Retinal pigment epithelial cell (primary cell): ENCODE data around the gene BANP.

ENCODE experiments used
- DNase-seq: peaks from one replicate; pipeline ENCODE4 v3.0.0-alpha.2; 2010; ENCODE audit warnings: low read depth
- H3K4me3 ChIP-seq: 2 replicates; pipeline ENCODE4 v1.5.1; 2011; ENCODE audit warnings: mild to moderate bottlenecking, low read length, control low read depth, moderate library complexity
- CTCF ChIP-seq: conservative IDR thresholded peaks from 2 replicates; pipeline ENCODE4 v1.5.1; 2011; ENCODE audit warnings: low read depth, low read length, control low read depth, inconsistent platforms

BANP gene

GRCh38 chr16:87956098-87956364 is 4.8 kb downstream of the BANP start:
- TF ChIP-seq CTCF = no peak
- H3K4me3 ChIP-seq = no peak overlapping the region
- no peak for DNase-seq

- no peak for DNase-seq
- TF ChIP-seq CTCF = peak; percentile 59
- no peak overlapping the region for H3K4me3 ChIP-seq
These were observed 5.4 kb downstream of the BANP start for GRCh38 chr16:87956365-87957231.

- TF ChIP-seq CTCF = no peak
- H3K4me3 ChIP-seq = no peak overlapping the region
- no peak for DNase-seq
These were observed 6.3 kb downstream of the BANP start for GRCh38 chr16:87957296-87958094.

GRCh38 chr16:87958632-87959031 is 7.4 kb downstream of the BANP start:
- TF ChIP-seq CTCF = no peak
- no peak overlapping the region for H3K4me3 ChIP-seq
- DNase-seq = no peak

- H3K4me3 ChIP-seq = no peak overlapping the region
- DNase-seq = no peak
These were observed 8.3 kb downstream of the BANP start for GRCh38 chr16:87959391-87959990.

GRCh38 chr16:87960296-87960695 is 9.1 kb downstream of the BANP start:
- no peak for TF ChIP-seq CTCF
- no peak for DNase-seq
- no peak overlapping the region for H3K4me3 ChIP-seq

More at GRCh38 chr16:87959391-87959990, 8.3 kb downstream of the BANP start:
- TF ChIP-seq CTCF = peak; percentile 29
